ENCODE results near the gene GLIS2.

- TF ChIP-seq EZH2 (IDR thresholded peaks at IDR 0.05) (no peak), POLR2AphosphoS5 (IDR thresholded peaks at IDR 0.05; ENCODE audit: borderline replicate concordance, low read depth, low read length) (no peak), FOXP2 (optimal IDR thresholded peaks at IDR 0.05; ENCODE audit: control extremely low read depth, extremely low read length, insufficient read depth) (no peak)
Measured at GRCh38 chr16:4323071-4323844, 7.4 kb downstream of the GLIS2 start.
